Activated CD4-positive, alpha-beta T cell treated with anti-CD3 and anti-CD28 coated beads for 48 hours (primary cell): ENCODE data around the gene VWA1.
"Not testable (repeated sequence)": the region's sequence is repeated elsewhere in the genome, so short reads cannot be mapped to it uniquely, and the experiment has no call there.

Source experiments
- DNase-seq: peaks from one replicate; pipeline ENCODE4 v3.0.0-alpha.2; 2020

The VWA1 gene

DNA sequence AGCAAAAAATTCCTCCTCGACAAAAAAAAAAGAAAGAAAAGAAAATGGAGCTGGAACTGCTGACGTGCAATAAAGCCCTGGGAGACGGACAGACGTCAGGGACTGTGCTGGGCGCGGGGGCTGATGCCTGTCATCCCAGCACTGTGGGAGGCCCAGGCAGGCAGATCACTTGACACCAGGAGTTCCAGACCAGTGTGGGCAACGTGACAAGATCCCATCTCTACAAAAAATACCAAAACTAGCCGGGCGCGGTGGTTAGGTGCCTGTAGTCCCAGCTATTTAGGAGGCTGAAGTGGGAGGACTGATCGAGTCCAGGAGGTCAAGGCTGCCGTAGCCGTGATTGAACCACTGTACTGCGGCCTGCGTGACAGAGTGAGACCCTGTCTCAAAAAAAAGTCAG is 10.8 kb upstream of the VWA1 start:
- DNase-seq = no peak

DNA sequence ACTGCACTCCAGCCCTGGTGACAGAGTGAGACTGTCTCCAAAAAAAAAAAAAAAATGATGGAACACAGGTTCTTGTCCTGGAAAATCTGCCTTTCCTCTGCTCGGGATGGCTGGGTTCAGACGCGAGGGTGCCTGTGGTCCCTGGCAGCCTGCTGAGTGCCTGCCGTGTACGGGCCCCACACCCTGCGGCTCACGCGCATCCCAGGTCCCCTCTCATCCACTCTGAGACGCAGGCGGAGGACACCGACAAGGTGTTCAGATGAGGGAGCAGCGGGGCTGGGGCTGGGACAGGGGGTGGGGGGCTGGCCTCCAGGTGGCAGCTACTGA is 10.1 kb upstream of the VWA1 start:
- DNase-seq = no peak

DNA sequence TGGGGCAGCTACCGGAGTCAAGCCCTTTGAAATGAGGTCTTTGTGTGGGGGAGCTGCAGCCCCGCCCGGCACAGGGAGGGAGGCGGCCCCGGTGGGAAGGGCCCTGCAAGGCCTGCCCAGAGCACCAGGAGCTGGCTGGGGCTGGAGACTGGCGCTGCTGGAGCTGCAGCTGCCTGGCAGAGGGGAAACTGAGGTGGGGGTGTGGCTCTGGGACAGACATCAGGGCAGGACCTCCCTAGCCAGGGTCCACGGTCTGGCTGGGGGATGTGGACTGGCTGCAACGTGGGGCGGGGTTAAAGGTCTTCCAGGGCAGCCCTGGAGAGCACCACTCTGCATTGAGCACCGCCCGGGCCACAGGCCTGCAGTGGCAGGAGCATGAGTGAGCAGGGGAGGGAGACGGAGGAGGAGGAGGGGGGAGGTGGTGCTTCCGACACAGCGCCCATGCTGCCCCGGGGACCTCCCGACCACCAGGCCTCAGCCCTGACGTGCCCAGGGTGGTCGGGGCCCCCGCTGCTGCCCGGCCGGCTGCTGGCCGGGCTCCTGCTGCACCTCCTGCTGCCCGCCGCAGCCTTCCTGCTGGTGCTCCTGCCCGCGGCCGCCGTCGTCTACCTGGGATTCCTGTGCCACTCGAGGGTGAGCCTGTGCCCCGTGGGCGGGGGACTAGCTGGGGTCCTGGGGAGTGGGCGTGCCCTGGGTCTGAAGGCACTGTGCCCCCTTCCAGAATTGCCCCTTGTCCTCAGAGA is 9.6 kb upstream of the VWA1 start:
- DNase-seq = no peak

DNA sequence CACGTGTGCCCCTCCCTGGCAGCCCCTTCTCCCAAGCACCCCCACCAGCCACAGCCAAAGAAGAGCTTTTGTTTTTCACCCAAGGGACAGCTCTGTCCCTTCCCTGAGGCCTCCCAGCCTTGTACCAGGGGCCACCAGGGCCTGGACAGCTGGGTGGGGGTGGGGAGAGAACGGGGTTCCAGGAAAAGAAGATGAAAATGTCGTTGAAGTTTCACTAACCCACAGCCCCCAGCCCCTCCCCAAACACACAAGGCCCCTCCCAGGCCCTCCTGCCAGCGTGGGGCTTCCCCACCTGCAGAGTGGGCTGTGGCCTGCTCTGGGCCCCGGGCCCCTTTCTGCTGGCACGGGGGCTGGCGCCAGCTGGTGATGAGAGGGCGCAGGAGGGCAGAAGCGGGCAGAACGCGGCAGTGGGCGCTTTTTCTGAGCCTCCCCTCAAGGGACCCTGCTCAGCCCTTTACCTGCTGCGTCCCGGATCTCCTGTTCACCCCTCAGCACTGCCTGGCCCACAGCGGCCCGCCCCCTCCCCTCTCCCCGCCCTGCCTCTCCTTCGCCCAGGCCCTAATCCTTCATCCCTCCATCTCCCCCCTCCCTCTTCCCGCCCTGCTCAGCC is 8.9 kb upstream of the VWA1 start:
- DNase-seq = no peak

DNA sequence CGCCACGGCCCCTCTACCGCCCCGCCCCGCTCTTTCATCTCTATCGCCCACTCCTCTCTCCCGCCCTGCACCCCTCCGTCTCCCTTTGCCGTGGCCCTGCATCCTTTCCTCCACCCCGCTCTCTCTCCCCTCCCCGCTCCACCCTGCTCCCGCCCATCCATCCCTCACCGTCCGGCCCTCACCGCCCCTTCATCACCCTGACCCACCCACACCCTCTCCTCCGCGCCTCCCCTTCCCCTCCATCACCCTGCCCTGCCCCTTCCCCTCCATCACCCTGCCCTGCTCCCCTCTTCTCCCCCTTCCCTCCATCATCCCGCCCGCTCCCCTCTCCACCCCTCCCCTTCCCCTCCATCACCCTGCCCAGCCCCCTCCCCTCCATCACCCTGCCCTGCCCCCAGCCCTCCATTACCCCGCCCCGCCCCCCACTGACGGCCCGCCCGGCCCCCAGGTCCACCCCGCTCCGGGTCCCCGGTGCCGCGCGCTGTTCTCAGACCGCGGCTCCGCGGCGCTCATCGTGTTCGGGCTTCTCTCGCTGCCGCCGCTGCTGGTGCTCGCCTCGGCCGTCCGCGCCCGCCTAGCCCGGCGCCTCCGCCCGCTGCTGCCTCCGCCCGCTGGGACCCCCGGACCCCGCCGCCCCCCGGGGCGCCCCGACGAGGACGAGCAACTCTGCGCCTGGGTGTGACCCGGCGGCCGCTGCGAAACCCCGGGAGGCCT is 8.2 kb upstream of the VWA1 start:
- peak; percentile 17 for DNase-seq

DNA sequence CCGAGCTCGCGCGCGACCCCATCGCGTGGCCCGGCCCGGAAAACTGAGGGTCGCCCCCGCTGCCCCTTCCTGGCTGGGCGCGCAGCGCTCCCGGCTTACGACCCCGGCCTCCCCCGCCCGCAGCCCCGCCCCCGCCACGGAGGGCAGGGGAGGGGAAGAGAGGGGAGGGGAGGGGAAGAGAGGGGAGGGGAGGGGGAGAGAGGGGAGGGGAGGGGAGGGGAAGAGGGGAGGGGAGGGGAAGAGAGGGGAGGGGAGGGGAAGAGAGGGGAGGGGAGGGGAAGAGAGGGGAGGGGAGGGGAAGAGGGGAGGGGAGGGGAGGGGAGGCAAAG is 7.7 kb upstream of the VWA1 start:
- DNase-seq = no peak

DNA sequence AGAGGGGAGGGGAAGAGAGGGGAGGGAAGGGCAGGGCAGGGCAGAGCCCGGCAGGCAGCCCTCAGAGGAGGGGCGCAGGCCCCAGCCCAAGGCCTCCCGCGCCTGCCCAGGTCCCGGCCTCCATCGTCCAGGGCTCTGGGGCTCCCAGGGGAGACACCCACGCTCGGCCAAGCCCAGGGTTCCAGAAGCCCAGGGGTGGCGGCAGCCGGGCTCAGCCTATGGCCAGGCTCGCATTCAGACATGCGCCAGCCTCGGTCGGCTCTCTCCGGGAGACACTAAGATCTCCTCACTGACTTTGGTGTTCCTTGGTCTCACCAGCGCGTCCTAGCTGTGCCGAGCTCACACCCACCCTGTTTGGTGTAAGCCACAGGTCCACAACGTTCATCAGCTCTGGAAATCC is 7.3 kb upstream of the VWA1 start:
- DNase-seq = no peak

DNA sequence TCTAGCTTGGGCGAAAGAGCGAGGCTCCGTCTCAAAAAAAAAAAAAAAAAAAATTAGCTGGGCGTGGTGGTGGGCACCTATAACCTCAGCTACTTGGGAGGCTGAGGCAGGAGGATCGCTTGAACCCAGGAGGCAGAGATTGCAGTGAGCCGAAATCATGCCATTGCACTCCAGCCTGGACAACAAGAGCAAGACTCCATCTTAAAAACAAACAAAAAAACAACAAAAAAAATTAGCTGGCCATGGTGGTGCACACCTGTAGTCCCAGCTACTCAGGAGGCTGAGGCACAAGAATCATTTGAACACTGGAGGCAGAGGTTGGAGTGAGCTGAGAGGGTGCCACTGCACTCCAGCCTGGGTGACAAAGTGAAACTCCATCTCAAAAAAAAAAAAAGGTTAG is 6.5 kb upstream of the VWA1 start:
- DNase-seq = not testable (repeated sequence)

DNA sequence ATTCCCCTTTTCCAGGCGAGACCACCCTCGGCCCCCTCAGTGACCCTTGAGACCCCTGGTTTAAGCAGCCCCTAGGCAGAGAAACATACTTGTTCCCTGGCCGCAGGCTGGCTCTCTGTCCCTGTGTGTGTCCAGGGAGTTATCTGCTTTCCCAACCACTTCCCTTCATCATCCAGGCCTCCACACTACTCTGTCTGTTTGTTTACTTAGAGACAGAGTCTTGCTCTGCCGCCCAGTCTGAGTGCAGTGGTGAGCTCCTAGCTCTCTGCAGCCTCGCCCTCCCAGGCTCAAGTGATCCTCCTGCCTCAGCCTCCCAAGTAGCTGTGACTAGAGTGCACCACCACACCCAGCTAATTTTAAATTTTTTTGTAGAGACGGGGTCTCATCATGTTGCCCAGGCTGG is 5.8 kb upstream of the VWA1 start:
- no peak for DNase-seq

DNA sequence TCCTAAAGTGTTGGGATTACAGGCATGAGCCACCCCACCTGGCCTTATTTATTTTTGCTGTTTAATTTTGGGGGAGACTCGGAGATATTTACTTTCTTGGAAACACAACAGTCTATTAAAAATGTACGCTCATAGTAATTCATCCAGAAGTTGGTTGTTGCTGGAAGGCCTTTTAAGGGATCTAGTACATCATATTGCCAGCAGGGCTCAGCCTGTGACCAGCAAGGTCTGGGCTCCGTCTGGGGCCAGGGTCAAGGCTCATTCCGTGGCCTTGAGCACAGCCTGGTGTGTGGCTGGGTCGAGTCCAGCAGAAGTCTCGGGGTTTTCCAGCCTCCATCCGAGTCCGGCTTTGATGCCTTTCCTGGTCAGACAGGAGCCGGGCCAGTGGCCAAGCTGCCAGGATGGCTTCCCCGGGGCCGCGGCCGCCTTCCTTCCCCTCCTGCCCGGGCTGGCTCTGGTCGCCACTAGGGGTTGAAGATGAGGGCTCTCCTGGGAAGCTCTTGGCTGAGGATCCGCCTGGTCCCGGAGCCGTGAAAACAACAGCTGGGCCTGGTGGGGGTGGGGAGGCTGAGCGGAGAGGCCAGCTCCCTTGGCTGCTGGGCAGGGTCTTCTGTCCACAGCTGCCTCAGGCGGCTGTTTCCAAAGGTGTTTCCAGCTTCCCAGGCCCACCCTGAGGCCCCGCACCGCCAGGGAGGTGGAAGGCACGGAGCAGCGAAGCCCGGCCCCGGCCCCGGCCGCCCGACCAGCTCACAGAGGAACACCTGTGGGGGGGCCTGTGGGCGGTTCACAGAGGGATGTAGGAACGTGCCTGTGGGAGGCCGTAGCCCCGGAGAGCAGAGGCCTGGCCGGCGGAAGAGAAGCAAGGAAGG is 5.1 kb upstream of the VWA1 start:
- DNase-seq = peak; percentile 2

DNA sequence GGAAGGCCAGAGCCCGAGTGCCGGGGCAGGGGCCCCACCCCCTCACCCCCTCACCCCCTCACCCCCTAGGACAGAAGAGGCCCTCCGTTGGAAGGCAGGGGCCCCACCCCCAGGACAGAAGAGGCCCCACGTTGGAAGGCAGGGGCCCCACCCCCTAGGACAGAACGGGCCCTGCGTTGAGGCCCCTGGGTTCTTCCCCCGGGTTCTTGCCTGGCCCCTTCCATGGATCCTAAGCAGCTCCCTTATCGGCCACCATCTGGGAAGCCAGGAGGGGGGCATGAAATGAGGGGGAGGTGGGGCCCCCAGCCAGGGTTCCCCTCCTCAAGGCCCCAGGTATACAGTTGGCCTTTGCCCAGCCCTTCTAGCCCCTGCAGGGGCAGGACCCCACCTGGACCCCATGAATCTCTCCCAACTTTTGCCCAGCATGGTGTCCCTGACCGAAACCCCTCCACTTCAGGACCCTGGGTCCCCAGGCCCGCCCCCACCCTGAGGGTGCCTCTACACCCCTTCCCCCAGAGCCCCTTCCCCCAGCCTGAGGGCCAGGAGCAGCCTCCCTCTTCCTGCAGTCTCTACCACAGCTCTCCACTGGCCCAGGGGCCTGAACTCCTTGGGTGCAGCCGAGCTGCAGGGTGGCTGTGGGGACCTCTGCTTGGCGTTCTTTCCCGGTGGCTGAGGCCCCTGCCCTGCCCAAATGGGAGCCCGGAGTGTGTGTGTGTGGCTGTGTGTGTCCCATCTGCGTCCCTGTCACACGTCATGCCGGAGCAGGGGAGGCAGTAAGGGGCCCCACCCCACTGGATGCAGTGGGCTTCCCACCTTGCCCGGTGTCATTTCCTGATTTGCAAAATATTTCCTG is 4.3 kb upstream of the VWA1 start:
- no peak for DNase-seq

DNA sequence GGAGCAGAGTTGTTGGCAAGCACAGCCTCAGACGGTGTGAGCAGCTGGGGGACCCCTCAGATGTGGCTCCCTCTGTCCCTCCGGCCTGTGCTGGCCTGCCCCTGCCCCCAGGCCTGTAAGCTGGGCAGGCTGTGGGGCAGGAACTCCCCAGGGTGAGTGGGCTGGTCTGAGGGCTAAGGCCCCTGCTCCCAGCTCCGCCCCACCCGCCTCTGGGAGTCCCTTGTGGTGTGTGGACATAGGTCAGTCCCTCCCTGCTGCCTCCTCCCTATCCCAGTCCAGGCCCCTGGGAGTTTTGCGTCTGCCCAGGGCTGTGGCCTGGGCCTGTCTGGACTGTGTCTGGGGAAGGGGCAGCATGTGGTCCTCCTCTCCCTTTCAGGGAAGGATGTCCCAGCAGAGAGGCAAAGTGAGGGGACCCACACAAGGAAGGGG is 3.6 kb upstream of the VWA1 start:
- no peak for DNase-seq

DNA sequence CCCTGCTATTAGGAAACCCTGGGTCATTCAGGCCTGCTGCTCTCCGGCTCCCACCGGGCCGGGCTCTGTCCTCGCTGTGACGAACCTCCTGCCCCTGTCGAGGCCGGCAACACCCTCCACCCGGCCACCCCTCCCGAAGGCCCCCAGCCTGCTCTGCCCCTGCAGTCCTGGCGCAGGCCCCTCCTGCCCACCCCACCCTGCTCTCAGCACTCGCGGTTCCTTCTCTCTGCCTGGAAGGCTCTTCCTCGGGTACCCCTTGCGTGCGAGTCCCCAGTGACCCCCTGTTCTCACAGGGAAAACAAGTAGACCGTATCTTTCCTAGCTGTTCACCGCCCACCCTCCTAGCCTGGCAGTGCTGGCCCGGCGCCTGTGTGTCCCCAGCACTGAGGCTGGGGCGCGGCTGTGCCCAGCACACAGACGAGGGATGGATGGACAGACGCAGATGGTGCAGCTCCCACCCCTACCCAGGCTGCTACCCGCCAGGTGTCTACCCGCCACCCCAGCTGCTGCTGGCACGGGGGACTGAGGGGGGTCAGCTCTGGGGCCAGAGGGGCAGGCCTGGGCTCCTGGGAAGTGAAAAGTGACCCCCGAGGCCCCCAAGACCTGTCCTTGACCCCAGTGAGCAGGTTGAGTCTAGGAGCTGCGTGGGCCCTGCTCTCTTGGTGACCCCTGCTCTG is 3.1 kb upstream of the VWA1 start:
- DNase-seq = no peak

DNA sequence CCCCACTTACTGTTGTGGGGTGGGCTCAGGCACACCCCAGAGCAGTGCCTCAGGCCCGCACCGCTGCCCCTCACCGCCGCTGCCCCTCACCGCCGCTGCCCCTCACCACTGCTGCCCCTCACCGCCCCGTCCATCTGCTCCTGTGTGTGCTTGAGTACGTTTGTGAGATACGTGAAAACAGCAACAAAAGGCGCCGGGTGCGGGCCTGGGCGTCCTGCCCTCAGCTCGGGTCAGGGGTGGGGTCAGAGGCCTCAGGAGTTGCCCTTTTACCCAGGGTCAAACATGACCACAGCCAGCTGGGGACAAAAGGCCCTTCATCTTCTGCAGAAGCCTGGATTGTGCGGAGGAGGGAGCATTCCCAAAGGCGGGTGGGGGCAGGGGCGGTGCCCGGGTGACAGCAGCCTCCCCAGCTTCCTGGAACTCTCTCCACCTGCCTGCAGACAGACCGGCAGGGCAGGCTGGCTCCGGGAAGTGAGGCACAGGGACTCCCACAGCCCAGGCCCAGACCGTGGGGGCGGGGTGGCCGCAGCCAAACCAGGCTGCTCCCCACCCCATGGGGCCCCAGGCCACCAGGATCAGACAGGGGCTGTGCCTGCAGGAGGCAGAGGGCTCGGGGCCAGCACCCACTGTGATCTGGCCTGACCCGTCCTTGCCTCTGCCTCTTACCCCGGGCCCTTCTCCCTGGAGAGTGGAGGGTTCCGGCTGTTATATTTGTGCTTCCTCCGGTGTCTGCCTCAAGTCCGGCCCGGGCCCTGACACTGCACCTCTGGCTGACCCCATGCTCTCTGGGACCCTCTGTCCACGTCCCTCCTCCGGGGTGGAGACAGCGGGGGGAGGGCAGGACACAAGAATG is 2.3 kb upstream of the VWA1 start:
- DNase-seq = peak; percentile 30

DNA sequence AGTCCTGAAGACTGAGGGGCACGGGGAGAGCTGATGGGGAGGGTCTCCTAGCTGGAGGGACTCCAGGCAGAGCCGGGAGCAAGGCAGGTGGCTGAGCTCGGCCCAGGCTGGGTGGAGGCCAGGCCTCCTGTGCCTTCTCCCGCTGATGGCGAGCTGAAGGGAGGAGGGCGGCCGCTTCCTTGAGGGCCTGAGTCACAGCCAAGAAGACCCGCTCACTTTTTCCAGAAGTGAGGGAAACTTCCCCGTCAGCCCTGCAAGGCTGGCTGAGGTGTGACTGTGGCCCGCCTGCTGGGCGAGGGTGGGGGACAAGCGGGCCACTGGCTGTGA is 1.7 kb upstream of the VWA1 start:
- DNase-seq = peak; percentile 81

DNA sequence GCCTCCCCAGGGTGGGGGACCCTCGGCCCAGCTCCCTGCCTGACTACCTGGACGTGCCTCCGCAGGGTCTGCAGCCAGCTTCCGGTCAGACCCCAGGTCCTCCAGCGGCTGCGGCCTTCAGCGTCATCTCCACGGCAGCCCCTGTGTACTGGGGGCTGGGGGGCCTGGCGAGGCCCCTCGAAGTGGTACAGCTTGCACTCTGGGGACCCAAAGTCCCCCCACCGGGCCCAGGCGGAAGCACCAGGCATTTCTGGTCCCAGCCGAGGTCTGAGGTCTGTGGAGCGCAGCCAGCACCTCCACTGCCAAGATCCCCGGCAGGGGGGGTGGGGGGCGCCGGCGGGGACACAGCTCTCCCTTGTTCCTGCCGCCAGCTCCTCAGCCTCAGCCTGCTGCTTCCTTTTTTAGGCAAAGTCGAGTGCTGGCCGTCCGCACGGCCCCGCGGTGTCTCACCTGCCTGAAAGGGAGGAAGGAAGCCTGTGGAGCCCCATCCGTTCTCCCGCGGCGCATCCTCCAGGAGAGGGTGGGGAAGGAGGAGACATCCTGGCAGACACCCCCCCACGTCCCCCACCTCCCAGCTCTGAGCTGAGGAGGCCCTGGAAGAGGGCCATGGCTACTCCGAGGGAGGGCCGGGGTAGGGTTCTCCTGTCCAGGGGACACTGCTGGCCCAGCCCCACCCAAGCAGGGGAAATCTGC is 1.2 kb upstream of the VWA1 start:
- peak; percentile 45 for DNase-seq

DNA sequence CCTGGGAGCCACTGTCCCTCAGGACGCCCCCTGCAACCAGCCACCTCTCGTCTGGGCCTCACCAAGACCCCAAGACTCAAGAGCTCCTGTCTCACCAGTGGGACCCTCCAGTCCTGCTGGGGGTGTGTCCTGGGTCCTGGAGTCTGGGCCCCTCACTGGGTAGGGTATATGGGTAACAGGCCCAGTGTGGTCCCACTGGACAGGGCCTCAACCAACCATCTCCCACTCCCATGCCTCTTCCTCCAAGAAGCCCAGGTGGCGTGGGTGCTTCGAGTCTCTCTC is 725 bp upstream of the VWA1 start:
- no peak for DNase-seq

DNA sequence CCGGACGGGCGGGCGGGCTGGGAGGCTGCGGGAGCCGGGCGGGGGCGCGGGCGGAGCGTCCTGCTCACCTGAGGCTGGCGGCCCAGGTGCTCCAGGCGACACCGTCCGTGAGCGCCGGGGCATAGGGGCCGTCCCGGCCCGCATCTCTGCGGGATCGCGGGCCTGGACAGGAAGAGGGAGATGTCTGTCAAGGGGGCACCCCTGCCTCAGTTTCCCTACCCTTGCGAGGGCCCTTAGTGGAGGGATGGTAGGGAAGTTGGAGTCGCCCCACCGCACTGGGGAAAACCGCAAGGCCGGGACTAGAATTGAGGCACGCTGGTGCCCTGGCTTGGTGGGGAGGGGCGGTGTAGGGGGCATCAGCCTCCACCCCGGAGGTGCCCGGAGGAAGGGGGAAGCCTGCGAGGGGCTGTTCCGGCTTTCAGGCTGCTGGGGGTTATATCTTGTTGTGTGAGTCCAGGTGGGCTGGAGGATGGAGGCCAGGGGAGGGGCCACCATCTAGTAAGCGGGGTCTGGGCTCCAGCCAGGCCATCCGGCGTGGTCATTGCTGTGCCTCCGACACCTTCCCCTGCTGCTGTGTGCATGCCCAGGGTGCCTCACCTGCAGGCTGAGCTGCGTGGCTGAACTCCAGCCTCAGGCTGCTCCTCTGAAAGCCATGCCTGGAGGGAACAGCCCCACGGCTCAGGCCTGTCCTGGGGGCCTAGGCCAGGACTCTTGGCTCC is 580 bp downstream of the VWA1 start:
- DNase-seq = no peak

DNA sequence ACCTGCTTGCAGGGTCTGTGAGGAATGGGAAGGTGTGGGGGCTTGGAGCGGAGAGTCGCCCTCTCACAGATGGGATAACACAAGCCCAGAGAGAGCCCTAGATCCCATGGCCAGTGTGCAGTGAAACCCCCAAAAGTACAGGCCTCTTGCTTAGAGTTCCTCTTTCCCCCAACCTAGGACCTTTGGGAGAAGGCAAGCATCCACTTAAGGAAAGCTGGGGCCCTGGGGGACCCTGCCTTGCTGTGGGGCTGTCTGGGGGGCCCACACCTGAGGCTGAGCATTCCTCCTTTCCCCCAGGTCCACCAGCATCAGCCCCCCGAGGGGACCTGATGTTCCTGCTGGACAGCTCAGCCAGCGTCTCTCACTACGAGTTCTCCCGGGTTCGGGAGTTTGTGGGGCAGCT is 1.1 kb downstream of the VWA1 start:
- DNase-seq = no peak
